C4-2B (cell line): ENCODE measurements around the gene CPB2.

Source experiments
- H3K27ac ChIP-seq: fragments of 450-650 bp; 2 replicates; pipeline ENCODE4 v1.5.1; 2017
- ZFX ChIP-seq: fragments of 450-650 bp; IDR thresholded peaks from 2 replicates; pipeline ENCODE4 v1.6.1; 2017
- TF ChIP-seq, protein P1 (sequence below): fragments of 450-650 bp; conservative IDR thresholded peaks from 2 replicates; pipeline ENCODE4 v1.5.1; 2017; ENCODE audit warnings: mild to moderate bottlenecking

The CPB2 gene

DNA sequence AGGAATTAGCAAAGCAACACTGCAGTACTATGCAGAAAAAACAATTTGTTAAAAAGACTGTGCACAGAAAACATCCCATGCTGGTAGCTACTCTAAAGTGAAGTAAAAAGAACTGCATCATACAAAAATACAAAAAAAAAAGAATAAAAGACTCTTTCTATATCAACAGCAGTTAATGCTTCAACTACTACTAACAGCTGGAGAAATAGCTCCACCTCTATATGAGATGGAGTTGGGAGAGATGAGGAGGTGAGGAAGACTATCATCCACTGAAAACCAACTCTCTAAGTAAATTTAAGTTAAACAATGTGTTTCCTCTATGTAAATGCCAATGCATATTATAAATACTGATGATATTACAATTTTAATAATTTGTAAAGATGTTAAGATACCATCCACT lies 54.1 kb downstream of the CPB2 start:
- H3K27ac ChIP-seq = no peak overlapping the region

DNA sequence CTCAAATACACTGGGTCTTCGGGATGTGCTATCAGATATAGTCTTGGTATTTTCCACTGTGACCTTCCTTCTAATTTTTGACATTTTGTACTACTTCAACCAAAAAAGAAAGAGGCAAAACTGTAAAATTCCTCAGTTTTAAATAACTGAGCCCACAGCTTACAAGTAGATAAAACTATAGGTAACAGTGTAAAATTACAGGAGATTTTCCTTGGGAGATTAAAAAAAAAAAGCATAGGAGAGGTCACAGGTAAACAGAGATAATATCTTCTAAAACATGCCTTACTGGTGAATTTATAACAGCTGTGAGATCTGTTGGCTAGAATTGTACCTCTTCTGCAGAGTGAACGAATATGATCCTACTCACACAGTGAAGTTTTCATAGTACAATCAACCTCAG lies 59.4 kb downstream of the CPB2 start:
- TF ChIP-seq ZFX = no peak
- TF ChIP-seq, protein P1, sequence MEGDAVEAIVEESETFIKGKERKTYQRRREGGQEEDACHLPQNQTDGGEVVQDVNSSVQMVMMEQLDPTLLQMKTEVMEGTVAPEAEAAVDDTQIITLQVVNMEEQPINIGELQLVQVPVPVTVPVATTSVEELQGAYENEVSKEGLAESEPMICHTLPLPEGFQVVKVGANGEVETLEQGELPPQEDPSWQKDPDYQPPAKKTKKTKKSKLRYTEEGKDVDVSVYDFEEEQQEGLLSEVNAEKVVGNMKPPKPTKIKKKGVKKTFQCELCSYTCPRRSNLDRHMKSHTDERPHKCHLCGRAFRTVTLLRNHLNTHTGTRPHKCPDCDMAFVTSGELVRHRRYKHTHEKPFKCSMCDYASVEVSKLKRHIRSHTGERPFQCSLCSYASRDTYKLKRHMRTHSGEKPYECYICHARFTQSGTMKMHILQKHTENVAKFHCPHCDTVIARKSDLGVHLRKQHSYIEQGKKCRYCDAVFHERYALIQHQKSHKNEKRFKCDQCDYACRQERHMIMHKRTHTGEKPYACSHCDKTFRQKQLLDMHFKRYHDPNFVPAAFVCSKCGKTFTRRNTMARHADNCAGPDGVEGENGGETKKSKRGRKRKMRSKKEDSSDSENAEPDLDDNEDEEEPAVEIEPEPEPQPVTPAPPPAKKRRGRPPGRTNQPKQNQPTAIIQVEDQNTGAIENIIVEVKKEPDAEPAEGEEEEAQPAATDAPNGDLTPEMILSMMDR = no peak
- H3K27ac ChIP-seq = no peak overlapping the region

More for the DNA sequence above, 54.1 kb downstream of the CPB2 start:
- TF ChIP-seq, protein P1 = no peak
- TF ChIP-seq ZFX = no peak

DNA sequence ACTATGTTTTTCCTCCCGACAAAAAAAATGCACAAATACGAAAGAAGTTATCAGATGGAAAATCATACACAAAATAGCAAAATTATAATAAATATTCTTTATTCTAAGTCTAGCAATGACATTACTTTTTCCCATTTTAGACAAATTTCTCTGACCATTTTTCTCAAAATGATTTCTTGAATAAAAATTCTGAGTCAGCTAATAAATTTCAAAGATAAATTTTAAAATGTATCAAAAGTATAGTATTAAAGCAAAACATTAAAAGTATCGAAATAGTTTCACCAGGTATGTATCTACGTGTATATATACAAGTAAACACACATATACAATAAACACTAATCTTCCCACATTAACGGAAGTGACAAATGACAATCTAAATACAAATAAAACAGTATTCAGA lies 61.2 kb downstream of the CPB2 start:
- TF ChIP-seq ZFX = no peak
- TF ChIP-seq, protein P1 = no peak
- H3K27ac ChIP-seq = no peak overlapping the region

DNA sequence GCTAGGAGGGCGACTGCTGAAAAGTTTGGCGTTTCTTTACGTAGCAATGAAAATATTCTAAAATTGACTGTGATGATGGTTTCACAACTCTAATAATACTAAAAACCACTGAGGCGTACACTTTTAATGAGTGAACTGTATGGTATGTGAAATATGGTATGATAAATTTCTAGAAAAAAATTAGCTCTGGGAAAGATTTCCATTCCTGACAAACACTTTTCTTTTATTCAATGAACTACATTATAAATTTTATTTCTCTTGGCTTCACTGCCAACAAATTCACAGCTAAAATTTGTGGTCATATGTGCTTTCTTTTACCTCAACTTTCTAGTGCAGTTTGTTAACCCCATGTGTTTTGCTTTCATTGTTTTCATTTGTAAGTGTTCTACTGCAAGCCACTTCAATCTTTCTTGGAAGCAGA lies 63.4 kb downstream of the CPB2 start:
- TF ChIP-seq, protein P1 = no peak
- TF ChIP-seq ZFX = no peak
- H3K27ac ChIP-seq = no peak overlapping the region

DNA sequence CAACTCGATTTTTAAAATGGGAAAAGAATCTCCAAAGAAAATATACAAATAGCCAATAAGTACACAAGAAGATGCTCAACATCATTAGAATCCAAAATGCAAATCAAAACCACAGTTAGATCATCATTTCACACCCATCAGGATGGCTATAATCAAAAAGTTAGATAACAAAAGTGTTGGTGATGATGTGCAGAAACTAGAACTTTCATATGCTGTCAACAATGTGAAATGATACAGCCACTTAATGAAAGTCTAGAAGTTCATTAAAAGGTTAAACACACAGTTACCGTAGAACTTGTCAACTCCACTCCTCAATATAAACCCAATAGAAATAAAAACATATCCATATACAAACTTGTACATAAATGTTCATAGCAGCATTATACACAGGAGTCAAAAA lies 64.1 kb downstream of the CPB2 start:
- no peak overlapping the region for H3K27ac ChIP-seq
- no peak for TF ChIP-seq ZFX
- TF ChIP-seq, protein P1 = no peak

DNA sequence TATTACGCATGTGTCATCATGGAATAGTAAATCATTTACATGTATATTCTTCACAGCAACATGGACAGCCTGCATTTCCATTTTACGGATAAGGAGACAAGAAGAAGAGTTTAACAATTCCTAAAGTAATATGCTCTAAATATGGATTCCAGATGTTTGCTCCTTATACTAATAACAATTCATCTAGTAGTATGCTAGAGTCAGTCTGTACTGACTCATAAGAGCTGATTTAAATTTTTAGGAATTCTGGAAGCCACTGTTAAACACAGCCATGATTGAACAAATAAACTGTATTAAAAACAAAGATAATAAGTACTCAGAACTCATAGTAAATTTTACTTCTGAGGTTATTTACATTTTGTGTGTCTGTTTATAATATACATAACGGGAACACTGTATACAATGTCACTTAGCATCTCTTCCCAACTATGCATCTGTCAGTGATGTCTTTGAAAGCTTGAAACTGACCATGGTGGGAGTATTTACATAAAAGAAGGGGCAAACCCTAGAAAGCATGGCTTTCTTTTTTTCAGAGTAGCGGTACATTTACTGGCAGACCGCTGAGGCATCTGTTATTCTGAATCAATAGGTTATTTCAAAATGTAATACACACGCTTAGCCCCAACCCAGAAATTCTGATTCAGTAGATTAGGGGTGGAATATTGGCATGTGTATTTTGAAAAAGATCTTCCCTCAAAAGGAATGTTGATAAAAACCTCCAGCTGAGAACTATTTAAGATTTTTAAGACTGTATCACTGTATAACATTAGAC lies 65.2 kb downstream of the CPB2 start:
- H3K27ac ChIP-seq = no peak overlapping the region
- no peak for TF ChIP-seq ZFX
- TF ChIP-seq, protein P1 = no peak

DNA sequence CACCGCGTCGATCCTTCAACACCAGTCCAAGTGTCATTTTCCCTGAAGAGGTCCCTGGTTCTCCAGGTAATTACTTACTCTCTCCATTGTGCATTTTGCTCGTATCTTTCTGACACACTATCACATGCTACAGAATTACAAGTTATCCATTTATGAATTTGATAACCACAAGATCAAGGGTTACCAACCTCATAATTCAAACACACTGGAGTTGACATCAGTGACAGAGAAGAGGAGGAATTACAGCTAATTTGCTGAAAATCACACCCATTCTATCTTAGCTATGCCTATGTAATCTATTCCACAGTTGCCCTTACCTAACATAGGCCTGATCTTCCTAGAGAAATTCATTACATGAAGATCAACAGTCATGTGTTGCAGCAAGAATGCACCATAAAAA lies 66.5 kb downstream of the CPB2 start:
- TF ChIP-seq, protein P1 = no peak
- TF ChIP-seq ZFX = no peak
- no peak overlapping the region for H3K27ac ChIP-seq
